HG03064 (cell line): ENCODE results near the gene WWC2.

Experiments
- ATAC-seq: cut with Tn5 transposase; IDR thresholded peaks from one replicate; pipeline ENCODE4 v1.9.1; 2021; ENCODE audit warnings: low read depth; ENCODE audit not compliant: unreplicated experiment

WWC2 gene

DNA sequence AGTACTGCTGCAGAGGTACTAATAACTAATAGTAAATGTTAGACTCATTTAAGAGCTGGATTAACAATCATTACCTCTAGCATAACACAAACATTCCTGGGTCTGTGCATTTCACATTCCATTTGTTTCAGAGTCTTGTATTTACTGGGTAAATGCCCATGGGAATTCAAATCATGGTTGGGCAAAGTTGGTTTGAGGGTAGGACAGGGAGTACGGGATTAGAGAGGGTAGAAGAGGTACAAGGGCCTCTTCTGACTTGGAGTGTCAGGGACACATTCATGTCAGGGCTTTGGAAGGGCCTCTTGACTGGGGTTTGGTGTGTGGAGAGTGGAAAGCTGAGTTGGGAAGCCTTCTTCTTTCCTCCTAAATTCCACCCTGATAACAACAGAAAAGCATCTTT, 65.9 kb downstream of the WWC2 start:
- no peak for ATAC-seq

GRCh38 chr4:183165376-183165775, 66.3 kb downstream of the WWC2 start:
- ATAC-seq: no peak

DNA sequence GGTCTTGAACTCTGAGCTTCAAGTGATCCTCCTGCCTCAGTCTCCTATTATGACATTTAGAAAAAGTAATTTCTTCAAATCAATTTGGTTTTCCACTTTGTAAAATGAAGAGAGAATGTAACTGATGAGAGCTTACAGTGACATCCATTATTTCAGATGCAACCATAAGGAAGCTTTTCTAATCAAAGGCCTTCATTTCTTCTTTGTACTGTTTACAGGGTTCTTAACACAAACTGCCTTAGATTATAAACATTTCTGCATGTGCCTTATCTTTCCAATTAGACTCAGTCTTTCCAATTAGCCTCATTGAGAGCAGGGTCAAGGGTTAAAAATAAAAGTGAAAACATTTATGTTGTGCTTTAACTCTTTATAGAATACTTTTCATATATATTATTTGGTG, 71.8 kb downstream of the WWC2 start:
- no peak for ATAC-seq

- no peak for ATAC-seq
These were observed 72.6 kb downstream of the WWC2 start for GRCh38 chr4:183171484-183172267.

GRCh38 chr4:183172881-183173280, 73.8 kb downstream of the WWC2 start:
- no peak for ATAC-seq

GRCh38 chr4:183173580-183174526, 74.8 kb downstream of the WWC2 start:
- no peak for ATAC-seq

DNA sequence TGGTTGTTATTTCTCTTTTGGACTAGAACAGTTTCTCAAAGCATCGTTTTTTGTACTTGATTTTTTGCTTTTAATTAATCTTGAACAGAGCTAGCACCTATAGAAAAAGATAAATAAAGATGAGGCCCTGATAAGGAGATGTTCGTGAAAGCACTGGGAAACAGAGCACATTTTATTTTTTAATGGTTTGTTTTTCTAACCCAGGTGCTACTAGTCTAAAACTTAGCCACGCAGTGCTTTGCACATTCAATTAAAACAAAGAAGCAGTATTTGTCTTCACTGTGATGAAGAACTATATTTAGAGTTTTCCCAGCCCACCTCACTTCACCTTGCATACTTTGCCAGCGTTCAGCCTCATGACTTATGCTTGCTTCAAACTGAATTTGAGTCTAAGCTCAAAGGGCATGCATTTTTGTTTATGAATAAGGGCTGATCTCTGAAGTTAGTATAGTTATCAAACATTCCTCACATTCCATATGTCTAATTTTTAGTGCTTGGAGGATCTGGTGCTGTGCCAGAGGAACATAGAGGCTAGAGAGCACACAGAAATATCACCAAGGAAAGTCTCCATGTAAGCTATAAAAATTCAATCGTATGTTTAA, 76.7 kb downstream of the WWC2 start:
- no peak for ATAC-seq

DNA sequence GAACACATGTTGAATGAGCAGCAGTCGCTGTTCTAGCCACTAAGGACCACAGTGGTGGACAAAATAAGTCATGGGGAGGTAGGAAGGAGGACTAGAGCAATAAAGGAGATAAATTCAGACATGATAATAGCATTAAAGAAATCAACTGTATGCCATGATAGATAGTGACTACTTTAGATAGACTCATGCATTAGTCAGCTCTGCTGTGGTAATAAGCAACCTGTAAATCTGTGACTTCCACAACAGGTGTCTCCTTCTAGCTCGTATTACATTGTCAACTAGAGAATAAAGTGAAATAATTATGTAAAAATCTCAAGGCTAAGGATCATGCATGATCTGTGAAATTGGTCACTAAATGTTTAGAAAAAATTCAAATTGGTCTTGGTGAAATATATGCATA, 77.9 kb downstream of the WWC2 start:
- no peak for ATAC-seq

DNA sequence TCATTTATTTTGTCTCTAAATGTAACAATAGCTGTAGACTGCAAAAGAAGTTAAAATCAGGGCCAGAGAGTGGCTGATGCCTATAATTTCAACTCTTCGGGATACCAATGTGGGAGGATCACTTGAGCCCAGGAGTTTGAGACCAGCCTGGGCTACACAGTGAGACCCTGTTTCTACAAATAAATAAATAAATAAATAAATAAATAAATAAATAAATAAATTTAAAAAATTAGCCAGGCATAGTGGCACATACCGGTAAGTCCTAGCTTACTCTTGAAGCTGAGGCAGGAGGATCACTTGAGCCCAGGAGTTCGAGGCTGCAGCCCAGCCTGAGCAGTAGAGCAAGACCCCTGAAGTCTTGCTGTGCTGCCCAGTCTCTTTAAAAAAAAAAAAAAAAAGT, 79.1 kb downstream of the WWC2 start:
- no peak for ATAC-seq

- no peak for ATAC-seq
These were observed 81.0 kb downstream of the WWC2 start for GRCh38 chr4:183180096-183180495.

- no peak for ATAC-seq
These were observed 81.6 kb downstream of the WWC2 start for GRCh38 chr4:183180621-183181020.

DNA sequence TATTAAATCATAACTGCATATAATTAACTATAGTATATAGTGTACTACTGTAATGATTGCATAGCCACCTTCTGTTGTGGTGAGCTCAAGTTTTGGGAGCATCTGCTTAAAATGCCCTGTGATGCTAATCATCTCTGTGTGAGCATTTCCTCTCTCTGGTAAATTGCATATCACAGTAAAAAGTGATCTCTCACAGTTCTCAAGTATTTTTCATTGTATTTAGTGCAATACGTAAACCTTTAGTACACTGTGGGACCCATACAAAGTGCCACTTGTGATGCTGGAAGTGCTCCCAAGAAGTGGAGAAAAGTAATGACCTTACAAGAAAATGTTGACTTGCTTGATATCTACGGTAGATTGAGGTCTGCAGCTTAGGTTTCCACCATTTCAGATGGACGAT, 82.0 kb downstream of the WWC2 start:
- ATAC-seq: no peak

GRCh38 chr4:183182873-183183725, 84.0 kb downstream of the WWC2 start:
- ATAC-seq: no peak

GRCh38 chr4:183183906-183184535, 85.0 kb downstream of the WWC2 start:
- no peak for ATAC-seq

GRCh38 chr4:183185018-183185417, 86.0 kb downstream of the WWC2 start:
- ATAC-seq: no peak

DNA sequence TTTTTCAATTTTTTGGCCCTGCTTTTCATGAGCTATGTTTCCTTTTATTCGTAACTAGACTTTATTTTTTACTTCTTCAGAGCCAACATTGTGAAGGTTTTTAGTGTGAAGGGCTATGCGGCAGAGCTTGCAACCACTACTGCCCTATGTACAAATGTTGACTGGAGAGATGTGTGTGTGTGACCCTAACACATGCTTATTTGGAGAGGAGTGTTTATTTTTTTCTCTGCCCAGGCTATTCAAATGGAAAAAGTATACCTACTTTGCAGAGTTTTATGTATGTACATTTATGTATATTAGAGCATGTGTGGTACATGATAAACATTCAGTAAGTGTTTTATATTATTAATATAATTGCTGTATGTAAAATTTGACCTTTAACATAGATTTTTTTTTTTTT, 86.5 kb downstream of the WWC2 start:
- ATAC-seq: no peak

DNA sequence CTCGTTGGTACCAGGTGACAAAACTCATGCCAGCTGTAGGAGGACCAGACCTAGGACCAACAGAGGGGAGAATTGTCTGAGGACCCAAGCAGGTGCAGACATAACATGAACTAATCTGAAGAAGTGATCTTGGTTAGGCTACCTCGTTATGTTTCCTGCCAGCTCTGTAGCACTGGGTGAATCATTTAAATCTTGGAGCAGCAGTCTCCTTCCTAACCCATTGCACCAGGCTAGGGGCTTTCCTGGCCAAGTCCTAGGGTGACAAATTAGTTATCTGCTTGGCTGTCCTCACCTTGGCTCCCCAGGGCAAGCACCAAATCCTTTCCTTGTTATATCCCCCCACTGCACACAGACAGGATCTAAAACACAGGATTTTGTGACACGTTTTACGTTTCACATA, 87.8 kb downstream of the WWC2 start:
- no peak for ATAC-seq

GRCh38 chr4:183190900-183191527, 92.0 kb downstream of the WWC2 start:
- no peak for ATAC-seq

DNA sequence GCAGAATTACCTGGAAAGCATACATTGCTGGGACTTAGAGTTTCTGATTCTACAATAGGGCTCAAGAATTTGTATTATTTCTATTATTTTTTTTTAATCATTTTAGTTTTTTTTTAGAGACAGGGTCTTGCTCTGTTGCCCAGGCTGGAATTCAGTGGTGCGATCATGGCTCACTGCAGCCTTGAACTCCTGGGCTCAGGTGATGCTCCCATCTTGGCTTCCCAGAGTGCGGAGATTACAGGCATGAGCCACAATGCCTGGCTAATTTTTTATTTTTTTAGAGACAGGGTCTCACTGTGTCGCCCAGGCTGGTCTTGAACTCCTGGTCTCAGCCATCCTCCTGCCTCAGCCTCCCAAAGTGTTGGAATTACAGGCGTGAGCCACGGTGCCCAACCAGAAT, 92.6 kb downstream of the WWC2 start:
- ATAC-seq: no peak
